Dendritic cell treated with granulocyte-macrophage colony-stimulating factor and Interleukin-4, amounts not matched to agents 40 ng/mL and 50 ng/mL, for 4 days (primary cell): Measurements from ENCODE around the gene M1AP.

Source experiments
- H3K27ac Mint-ChIP-seq: one replicate; pipeline ENCODE4 v1.8.0; 2022; ENCODE audit warnings: mild to moderate bottlenecking, mixed read lengths
- H3K27me3 Mint-ChIP-seq: one replicate; pipeline ENCODE4 v1.8.0; 2022; ENCODE audit warnings: mild to moderate bottlenecking, mixed read lengths
- H3K36me3 Mint-ChIP-seq: one replicate; pipeline ENCODE4 v1.8.0; 2022; ENCODE audit warnings: low read depth, mixed read lengths
- H3K4me1 Mint-ChIP-seq: one replicate; pipeline ENCODE4 v1.8.0; 2022; ENCODE audit warnings: low read depth, mixed read lengths
- H3K4me3 Mint-ChIP-seq: one replicate; pipeline ENCODE4 v1.8.0; 2022; ENCODE audit warnings: mild to moderate bottlenecking, moderate library complexity, mixed read lengths
- H3K9me3 Mint-ChIP-seq: one replicate; pipeline ENCODE4 v1.8.0; 2022; ENCODE audit warnings: mixed read lengths
- intact Hi-C: fragments of 100-400 bp; cut with micrococcal nuclease; formaldehyde crosslinking; loops from one replicate; pipeline ENCODE4 v1.15.0; 2022

Gene M1AP

DNA sequence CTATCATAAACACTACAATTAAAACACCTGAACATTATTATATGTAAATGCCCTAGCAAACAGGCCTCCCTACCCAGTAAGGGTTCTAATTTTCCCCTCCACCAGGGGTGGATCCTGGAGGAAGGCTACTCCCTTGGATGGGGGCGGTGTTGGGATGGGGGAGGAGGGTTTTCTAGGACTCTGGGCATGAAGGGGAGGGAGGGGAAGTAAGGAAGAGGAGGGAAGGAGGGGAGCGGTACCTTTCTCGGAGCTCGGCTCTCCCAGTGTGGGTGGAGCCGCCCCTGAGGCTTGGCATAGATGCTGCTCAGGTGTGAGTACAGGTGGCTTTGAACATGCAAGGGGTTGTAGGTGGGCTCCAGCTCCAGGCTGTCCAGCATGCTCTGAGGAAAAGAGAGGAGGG lies 88.2 kb downstream of the M1AP start:
- intact Hi-C loops = no loop called here
- H3K27me3 Mint-ChIP-seq = no peaks in the 10 kb centered on the region
- H3K9me3 Mint-ChIP-seq = no peaks in the 10 kb centered on the region
- H3K36me3 Mint-ChIP-seq = peaks cover 35% of the 10 kb centered on the region
- peak overlapping the region; percentile 70 for H3K27ac Mint-ChIP-seq
- no peak overlapping the region for H3K4me3 Mint-ChIP-seq
- peaks cover 68% of the 10 kb centered on the region for H3K4me1 Mint-ChIP-seq

- H3K9me3 Mint-ChIP-seq = no peaks in the 10 kb centered on the region
- H3K4me1 Mint-ChIP-seq = peaks cover 60% of the 10 kb centered on the region
- H3K4me3 Mint-ChIP-seq = no peak overlapping the region
- intact Hi-C loops = no loop called here
- peaks cover 41% of the 10 kb centered on the region for H3K36me3 Mint-ChIP-seq
- no peaks in the 10 kb centered on the region for H3K27me3 Mint-ChIP-seq
- H3K27ac Mint-ChIP-seq = no peak overlapping the region
Observed at GRCh38 chr2:74558284-74559230, 89.6 kb downstream of the M1AP start.

DNA sequence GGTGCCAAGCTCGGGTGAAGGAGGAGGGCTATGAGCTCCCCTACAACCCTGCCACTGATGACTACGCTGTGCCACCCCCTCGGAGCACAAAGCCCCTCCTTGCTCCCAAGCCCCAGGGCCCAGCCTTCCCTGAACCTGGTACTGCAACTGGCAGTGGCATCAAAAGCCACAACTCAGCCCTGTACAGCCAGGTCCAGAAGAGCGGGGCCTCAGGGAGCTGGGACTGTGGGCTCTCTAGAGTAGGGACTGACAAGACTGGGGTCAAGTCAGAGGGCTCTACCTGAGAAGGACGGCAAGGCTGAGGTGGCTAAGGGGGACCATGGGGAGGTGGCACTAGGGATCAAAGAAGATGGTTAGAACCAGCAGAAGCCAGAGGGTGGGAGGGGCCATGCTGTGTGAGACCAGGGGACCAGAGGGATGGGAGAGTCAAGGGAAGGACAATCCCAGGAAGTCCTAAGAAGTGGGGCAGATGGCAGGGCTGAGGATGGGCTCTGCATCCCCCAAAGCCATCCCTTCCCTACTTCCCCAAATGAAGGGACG lies 91.2 kb downstream of the M1AP start:
- Mint-ChIP-seq H3K9me3 (no peaks in the 10 kb centered on the region), H3K4me3 (no peak overlapping the region), H3K27me3 (no peaks in the 10 kb centered on the region), H3K36me3 (peaks cover 51% of the 10 kb centered on the region), H3K27ac (peak overlapping the region; percentile 95), H3K4me1 (peaks cover 61% of the 10 kb centered on the region)
- intact Hi-C loops = no loop called here

GRCh38 chr2:74556159-74556558 lies 92.0 kb downstream of the M1AP start:
- H3K27ac Mint-ChIP-seq = peak overlapping the region; percentile 95
- H3K4me3 Mint-ChIP-seq = peak overlapping the region; percentile 97
- intact Hi-C loops = no loop called here

DNA sequence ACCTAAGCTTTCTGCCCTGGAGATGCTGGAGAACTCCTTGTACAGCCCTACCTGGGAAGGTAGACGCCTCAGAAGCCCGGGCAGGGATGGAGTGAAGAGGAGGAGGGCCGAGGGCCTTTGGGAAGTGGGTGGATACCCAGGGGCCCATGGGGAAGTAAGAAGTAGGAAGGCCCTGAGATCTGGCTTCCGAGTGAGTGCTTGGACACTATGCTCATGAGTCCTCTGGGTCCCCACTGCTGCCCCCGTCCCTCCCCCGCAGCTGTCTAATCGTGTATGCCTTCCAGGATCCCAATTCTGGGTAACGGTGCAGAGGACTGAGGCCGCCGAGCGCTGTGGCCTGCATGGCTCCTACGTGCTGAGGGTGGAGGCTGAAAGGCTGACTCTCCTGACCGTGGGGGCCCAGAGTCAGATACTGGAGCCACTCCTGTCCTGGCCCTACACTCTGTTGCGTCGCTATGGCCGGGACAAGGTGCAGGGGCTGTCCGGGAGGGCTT lies 92.5 kb downstream of the M1AP start:
- Mint-ChIP-seq H3K4me1 (peaks cover 60% of the 10 kb centered on the region), H3K36me3 (peaks cover 63% of the 10 kb centered on the region), H3K9me3 (no peaks in the 10 kb centered on the region), H3K4me3 (peak overlapping the region; percentile 97), H3K27me3 (no peaks in the 10 kb centered on the region), H3K27ac (peak overlapping the region; percentile 95)
- intact Hi-C loops = loop anchor here (1.0 to 2.0 kb wide), 2 partner anchors 19 to 73 kb away; partner anchors contain the start of genes CCDC142 and TTC31

More at GRCh38 chr2:74556159-74556558, 92.0 kb downstream of the M1AP start:
- H3K27me3 Mint-ChIP-seq = no peaks in the 10 kb centered on the region
- no peaks in the 10 kb centered on the region for H3K9me3 Mint-ChIP-seq
- H3K36me3 Mint-ChIP-seq = peaks cover 58% of the 10 kb centered on the region
- peaks cover 60% of the 10 kb centered on the region for H3K4me1 Mint-ChIP-seq

DNA sequence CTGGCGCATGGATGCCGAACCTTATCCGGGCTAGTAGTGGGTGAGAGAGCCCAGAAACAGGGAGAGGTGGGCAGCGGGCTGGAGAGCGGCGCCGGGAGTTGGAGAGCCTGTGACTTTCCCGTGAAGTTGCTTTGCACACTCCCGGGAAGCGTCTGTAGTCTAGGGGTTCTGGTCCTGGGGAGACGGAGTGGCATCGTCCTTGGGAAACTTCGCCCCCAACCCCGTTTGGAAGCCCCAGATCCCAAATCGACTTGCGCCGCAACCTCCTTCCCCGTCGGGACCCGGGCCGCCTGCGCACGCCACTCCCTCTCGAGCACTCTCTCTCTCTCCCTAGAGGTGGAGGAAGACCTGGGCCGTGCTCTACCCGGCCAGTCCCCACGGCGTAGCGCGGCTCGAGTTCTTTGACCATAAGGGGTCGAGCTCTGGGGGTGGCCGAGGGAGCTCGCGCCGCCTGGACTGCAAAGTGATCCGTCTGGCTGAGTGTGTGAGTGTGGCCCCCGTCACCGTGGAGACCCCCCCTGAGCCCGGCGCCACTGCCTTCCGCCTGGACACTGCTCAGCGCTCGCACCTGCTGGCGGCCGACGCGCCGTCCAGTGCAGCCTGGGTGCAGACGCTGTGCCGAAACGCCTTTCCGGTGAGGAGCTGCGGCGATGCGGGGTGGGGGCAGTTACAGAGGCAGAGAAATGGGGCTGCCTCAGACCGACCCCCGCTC lies 93.2 kb downstream of the M1AP start:
- Mint-ChIP-seq H3K4me3 (peak overlapping the region; percentile 97), H3K9me3 (no peaks in the 10 kb centered on the region), H3K4me1 (peaks cover 60% of the 10 kb centered on the region), H3K27ac (peak overlapping the region; percentile 95), H3K36me3 (peaks cover 70% of the 10 kb centered on the region), H3K27me3 (no peaks in the 10 kb centered on the region)
- intact Hi-C loops = loop anchor here (1.0 to 2.0 kb wide), 2 partner anchors 19 to 72 kb away; partner anchors contain the start of genes CCDC142 and TTC31

DNA sequence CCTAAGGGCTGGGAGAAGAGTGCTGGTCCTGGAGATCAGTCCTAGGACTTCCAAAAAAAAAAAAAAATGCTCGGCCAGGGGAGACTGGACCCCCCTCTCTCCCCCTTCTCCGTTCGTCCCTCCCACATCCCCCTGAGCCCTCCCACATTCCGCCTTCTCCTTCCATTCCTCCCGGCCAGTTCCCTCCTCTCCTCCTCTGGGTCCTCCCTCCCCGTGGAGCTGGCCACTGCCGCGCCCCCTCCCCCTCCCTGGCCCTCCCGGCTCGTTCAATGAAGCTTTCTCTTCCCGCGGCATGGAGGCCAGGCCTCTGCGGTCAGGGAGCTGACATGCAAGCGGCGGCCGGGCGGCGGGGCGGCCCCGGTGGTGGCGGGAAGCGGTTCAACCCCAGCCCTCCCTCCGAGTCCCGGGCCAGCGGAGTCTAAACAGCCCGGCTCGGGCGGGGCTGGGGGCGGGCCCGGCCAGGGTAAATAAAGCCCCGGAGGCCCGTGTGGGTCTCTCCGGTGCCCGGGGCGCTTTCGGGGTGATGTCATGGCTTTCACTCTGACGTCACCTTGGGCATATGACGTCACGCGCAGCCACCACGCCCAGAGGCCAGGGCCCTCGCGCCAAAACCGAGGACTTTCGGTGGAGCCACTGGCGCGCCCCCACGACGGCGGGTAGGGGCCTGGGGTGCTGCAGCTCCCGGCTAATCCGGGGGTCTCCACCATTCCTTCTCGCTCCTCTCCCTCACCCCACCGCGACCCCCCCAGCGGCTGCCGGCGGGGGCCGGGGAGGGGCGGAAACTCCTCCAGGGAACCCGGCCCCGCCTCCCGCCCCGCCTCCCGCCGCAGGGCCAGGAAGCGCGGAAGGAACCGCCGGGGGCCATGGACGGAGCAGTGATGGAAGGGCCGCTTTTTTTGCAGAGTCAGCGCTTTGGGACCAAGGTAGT lies 94.0 kb downstream of the M1AP start, which contains the start of the genes DOK1 and LOXL3:
Gene DOK1 (plus strand): TSS at position 829 of the 928 bp plus-strand sequence. CDS start 35 bp downstream, at position 864.
Gene LOXL3 (minus strand): TSS at position 51 of the 928 bp plus-strand sequence. CDS start 1,308 bp downstream, outside the sequence.
- H3K27me3 Mint-ChIP-seq = no peaks in the 10 kb centered on the region
- H3K27ac Mint-ChIP-seq = peak within 1 kb of the TSS; percentile 95
- H3K36me3 Mint-ChIP-seq = peaks cover 78% of the 10 kb centered on the region
- H3K4me3 Mint-ChIP-seq = peak within 1 kb of the TSS; percentile 97
- no peaks in the 10 kb centered on the region for H3K9me3 Mint-ChIP-seq
- peaks cover 65% of the 10 kb centered on the region for H3K4me1 Mint-ChIP-seq
- intact Hi-C loops = loop anchor here (2.0 kb wide), 1 partner anchor 71 kb away; the partner anchor contains the start of genes CCDC142 and TTC31

DNA sequence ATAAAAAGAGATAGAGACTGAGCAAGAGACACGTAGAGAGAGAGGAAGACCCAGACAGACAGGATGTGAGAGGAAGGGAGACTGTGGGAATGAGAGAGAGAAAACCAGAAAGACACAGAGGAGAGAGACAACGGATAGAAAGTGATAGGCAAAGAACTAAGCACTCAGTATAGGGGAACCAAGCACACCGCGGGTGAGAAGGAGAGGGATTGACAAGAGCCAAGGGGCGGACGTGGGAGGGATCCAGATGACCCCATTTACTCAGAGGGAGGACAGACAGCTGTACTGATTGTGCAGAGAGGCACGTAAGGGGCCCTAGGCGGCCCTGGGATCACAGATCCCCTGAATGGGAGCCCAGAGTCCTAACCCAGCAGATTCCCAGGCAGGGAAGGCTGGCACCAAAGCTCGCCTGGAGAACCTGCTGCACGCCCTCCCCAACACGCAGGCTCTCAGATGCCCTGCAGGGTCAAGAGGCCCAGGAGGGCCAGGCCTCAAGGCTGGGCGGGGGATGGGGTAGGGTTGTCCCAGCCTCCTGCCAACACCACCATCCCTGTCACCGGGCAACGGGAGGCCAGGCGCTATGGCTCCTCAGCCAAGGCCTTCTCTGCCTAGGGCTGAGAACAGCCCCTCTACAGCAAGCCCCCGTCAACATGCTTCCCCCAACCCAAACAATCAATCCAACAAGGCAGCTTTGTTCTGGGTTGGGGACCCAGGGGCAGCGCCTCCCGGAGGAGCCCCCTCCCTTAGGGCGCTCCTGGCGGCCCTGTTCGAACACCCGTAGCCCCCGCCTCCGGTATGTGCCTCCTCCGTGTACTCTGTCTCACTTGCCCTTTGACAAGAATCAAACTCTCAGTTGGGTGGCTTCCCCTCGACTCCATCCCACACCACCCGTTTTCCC lies 95.0 kb downstream of the M1AP start:
- H3K36me3 Mint-ChIP-seq = peaks cover 76% of the 10 kb centered on the region
- H3K4me1 Mint-ChIP-seq = peaks cover 69% of the 10 kb centered on the region
- peak overlapping the region; percentile 97 for H3K4me3 Mint-ChIP-seq
- H3K9me3 Mint-ChIP-seq = no peaks in the 10 kb centered on the region
- no peaks in the 10 kb centered on the region for H3K27me3 Mint-ChIP-seq
- peak overlapping the region; percentile 95 for H3K27ac Mint-ChIP-seq
- intact Hi-C loops = no loop called here

- H3K9me3 Mint-ChIP-seq = no peaks in the 10 kb centered on the region
- H3K4me3 Mint-ChIP-seq = no peak overlapping the region
- intact Hi-C loops = no loop called here
- H3K36me3 Mint-ChIP-seq = peaks cover 67% of the 10 kb centered on the region
- peak overlapping the region; percentile 95 for H3K27ac Mint-ChIP-seq
- H3K27me3 Mint-ChIP-seq = no peaks in the 10 kb centered on the region
- peaks cover 67% of the 10 kb centered on the region for H3K4me1 Mint-ChIP-seq
Observed at GRCh38 chr2:74551942-74552913, 95.9 kb downstream of the M1AP start.

DNA sequence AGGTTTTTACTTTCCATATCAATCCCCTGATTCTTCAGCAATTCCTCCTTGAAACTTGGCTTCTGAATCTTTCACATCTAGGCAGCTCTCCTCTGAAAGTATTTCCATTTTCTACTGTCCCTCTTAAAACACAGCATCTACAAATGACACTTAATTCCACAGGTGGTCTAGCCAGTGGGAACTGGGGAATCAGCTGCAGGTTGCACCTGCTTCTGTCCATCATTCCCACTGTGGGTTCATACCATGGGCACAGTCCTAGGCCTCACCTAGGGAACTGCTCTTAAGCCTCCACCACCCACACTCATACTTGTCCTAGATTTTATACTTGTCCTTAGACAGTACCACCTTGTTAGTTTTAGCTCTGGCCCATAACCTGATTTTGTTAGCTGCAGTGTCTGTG lies 96.6 kb downstream of the M1AP start:
- Mint-ChIP-seq H3K36me3 (peaks cover 60% of the 10 kb centered on the region), H3K27ac (peak overlapping the region; percentile 16), H3K9me3 (no peaks in the 10 kb centered on the region), H3K27me3 (no peaks in the 10 kb centered on the region), H3K4me1 (peaks cover 60% of the 10 kb centered on the region), H3K4me3 (no peak overlapping the region)
- intact Hi-C loops = no loop called here

- H3K9me3 Mint-ChIP-seq = no peaks in the 10 kb centered on the region
- H3K4me3 Mint-ChIP-seq = peak overlapping the region; percentile 84
- H3K27ac Mint-ChIP-seq = no peak overlapping the region
- intact Hi-C loops = no loop called here
- peaks cover 47% of the 10 kb centered on the region for H3K36me3 Mint-ChIP-seq
- no peaks in the 10 kb centered on the region for H3K27me3 Mint-ChIP-seq
- peaks cover 52% of the 10 kb centered on the region for H3K4me1 Mint-ChIP-seq
Observed at GRCh38 chr2:74550231-74550630, 97.9 kb downstream of the M1AP start.
